ENCODE data around the gene EBF3.
"Not testable (repeated sequence)": the region's sequence is repeated elsewhere in the genome, so short reads cannot be mapped to it uniquely, and the experiment has no call there.

EBF3 gene

GRCh38 chr10:129926066-129927055, 37.7 kb downstream of the EBF3 start:
- no peak for DNase-seq

DNA sequence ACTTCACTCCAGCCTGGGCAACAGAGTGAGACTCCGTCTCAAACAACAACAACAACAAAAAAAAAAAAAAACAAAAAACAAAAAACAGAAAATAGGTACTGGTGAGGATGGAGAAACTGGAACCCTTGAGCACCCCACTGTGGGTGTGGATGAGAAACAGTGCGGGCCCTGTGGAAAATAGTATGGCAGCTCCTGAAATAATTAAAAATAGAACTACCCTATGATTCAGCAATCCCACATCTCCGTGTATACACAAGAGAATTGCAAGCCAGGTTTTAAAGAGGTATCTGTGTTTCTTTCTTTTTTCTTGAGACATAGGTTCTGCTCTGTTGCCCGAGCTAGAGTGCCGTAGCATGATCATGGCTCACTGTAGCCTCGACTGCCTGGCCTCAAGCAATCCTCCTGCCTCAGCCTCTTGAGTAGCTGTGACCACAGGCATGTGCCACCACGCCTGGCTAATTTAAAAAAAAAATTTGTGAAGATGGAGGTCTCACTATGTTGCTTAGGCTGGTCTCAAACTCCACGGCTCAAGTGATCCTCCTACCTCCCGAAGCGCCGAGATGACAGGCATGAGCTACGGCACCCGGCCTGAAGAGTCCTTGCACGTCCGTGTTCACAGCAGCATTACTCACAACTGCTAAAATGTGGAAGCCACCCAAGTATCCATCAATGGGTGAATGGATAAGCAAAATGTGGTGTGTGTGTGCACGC, 39.5 kb downstream of the EBF3 start:
- DNase-seq: no peak

- DNase-seq: no peak
Observed at GRCh38 chr10:129922598-129923123, 41.4 kb downstream of the EBF3 start.

DNA sequence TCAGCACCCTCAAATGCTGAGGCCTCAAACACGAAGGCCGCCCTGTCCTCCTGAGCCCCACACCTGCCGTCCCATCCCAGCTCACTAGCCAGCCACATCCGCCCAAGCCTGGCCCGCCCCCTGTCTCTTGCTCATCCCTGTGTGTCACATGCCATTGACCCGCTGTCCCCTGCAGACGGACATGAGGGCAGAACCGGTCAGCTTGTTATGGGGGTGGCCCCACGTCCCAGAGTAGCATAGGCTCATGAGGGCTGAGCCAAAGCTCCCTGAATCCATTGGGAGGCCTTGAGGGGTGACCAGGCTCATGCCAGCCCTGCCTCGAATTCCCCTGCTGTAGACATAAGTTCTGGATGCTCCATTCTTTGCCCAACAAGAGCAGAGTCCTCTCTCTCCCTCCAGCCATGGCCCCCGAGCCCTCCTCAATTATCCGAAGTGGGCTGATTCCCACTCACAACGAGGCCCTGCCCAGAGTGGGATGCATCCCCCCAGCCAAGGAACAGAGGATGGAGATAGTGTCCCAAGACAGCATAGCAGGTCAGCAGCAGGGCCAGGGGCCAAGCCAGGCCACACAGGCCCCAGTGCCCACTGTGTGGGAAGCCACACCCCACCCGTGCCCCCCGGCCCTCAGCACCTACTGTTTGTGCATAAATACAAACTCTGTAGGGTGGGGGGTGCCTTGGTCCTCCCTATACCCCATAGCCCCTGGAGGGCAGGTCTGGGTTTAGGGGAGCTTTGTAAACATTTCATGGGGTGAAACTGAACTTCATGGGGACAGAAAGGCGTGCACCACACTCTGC, 42.1 kb downstream of the EBF3 start:
- DNase-seq: no peak

DNA sequence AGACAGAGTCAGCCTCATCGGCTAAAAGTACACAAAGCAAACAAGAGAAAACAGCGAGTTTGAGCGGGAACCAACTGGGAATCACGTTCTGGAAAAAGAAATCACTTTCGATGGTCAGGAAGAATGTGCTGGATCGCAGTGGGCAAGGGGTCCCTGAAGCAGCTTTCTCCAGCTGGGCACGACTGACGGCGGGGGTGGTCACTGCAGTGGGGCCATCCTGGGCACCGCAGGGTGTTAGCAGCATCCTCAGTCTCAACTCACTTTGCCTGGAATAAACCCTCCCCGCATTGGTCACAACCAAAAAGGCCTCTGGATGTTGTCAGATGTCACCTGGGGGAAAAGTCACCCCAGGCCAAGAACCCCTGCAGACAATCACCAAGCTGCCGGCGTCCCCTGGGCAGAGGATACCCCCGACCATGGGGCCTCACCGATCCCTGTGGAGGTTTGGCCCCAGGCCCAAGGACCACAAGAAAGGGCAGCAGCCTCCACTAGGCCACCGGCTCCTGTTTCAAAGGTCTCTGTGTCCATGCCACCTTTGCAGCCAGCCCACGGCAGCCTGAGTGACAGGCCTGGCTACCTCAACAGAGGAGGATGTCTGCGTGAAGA, 42.9 kb downstream of the EBF3 start:
- no peak for DNase-seq

GRCh38 chr10:129920187-129920586, 43.9 kb downstream of the EBF3 start:
- not testable (repeated sequence) for DNase-seq

GRCh38 chr10:129919358-129919757, 44.7 kb downstream of the EBF3 start:
- no peak for DNase-seq

DNA sequence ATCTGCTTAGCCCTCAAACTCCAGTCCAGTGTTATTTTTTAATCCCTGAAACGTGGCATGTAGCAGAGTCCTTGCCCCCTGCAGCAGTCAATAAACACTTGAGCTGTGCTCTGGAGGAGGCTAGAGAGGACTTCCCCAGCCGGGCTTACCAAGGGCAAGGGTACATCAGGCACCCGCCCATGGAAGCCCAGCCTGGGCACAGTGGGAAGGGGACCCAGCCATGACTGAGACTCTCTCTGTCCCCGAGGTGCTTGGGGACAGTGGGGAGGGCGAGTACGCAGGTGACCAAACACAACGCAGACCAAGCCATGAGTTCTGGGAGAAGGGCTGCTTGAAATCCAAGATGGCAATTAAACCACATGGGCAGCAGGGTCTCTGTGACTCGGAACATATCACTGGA, 45.2 kb downstream of the EBF3 start:
- no peak for DNase-seq

DNA sequence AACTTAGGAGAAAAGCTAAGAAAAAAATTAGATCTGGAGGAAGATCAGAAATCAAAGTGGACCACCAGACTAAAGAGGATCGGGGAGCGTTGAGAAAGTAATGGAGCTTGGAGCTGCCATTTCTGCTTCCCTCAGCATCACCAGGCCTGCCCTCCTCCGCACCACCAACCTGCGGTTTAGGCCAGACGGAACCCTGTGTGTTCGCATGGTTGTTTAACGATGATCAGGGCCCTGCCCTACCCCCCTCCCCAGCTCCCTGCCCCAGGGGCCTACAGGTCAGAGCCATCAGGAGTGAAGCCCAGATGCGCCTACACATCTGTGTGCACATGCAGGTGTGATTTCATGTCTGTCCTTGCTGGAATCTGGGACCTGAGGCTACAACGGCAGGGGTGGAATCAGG, 45.7 kb downstream of the EBF3 start:
- DNase-seq: no peak

DNA sequence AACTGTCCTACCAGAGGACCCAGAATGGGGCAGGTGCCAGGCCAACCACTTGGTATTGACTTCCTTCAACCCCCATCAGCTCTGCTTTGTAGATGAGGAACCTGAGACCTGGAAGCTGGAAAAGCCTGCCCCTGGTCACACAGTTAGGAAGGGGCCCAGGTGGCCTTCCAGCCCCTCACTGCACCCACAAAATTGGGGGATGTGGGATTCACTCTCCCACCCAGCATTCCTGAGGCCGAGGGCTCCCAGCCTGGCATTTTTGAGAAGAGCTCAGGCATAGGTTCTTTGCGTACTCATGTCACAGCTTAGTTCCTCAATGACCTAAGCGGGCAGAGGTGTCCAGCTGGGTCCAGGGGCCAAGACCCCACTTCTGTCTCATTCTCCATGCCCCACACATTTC, 46.1 kb downstream of the EBF3 start:
- DNase-seq: no peak

DNA sequence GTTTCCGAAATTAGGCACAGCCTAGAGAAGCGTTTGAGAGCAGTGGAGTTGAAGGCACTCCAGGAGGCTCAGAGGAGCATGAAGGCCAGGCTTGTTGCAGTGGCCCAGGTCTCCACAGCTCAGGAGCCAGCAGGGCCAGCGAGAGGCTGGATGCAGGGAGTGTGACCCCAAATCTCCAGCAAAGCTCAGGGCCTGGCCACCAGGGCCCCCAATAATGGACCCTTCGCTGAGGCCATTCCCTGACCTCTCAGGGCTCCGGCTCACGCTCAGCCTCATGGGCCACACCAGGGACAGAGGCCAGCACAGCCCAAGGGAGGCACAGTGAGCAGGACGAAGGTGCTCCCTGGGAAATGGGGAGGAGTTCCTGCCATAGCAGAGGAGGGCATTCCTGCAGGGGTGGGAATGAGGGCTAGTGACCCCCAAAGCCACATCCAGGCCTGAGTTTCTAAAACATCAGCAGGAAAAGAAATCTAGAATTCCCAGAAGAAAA, 47.5 kb downstream of the EBF3 start:
- DNase-seq: no peak

- no peak for DNase-seq
Observed at GRCh38 chr10:129915526-129916378, 48.3 kb downstream of the EBF3 start.

GRCh38 chr10:129914960-129915359, 49.1 kb downstream of the EBF3 start:
- DNase-seq: no peak

DNA sequence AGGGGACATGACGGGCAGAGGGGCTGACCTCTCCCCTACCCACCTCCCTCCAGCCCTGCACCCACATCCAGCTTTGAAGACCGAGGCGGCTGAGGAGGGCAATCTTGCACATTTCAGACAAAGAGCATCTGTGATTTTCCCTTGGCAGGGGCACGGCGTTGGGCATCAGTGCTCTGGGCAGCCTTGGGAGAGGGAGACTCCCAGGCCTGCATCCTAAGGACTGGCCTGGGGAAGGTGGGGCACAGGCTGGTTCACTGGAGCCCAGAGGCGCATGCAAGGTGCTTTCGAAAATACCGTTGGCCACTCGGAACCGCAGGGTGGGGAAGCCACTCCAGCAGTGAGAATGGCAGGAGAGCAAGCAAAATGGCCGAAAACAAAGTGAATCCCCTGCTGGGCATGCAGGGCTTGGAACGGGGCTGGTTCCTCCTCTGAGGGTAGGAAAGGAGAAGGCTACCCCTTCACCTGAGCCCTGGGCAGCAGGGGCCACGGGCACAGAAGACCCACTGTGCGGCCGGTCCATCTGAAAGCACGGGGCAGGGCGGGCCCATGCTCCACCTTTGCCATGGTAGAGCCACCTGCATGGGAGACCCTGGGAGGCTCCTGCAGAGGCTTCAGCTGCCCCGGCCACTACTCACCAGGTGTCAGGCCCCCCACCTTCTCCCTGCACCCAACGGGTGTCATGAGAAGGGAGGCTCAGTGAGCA, 49.8 kb downstream of the EBF3 start:
- no peak for DNase-seq

- DNase-seq: no peak
Observed at GRCh38 chr10:129912986-129913695, 50.9 kb downstream of the EBF3 start.

- no peak for DNase-seq
Observed at GRCh38 chr10:129912166-129912917, 51.7 kb downstream of the EBF3 start.

GRCh38 chr10:129911451-129912165, 52.5 kb downstream of the EBF3 start:
- DNase-seq: no peak

GRCh38 chr10:129910861-129911260, 53.2 kb downstream of the EBF3 start:
- no peak for DNase-seq

All from amniotic stem cell (primary cell).